WERI-Rb-1 (cell line): ENCODE results near the gene LRSAM1.

ENCODE experiments used
- DNase-seq: peaks from one replicate; pipeline ENCODE4 v3.0.0-alpha.2; 2020
- H3K27ac ChIP-seq: fragments of 250-450 bp; sonication (Bioruptor Pico); 2 replicates; pipeline ENCODE4 v1.5.1; 2020; ENCODE audit warnings: mild to moderate bottlenecking, moderate library complexity
- H3K27me3 ChIP-seq: fragments of 250-450 bp; sonication (Bioruptor Pico); 2 replicates; pipeline ENCODE4 v1.5.1; 2021; ENCODE audit warnings: mild to moderate bottlenecking, low read depth, moderate library complexity; ENCODE audit not compliant: insufficient read depth, severe bottlenecking
- H3K36me3 ChIP-seq: fragments of 250-450 bp; sonication (Bioruptor Pico); 2 replicates; pipeline ENCODE4 v1.5.1; 2020; ENCODE audit warnings: mild to moderate bottlenecking, moderate library complexity
- H3K4me3 ChIP-seq: 2 replicates; pipeline ENCODE4 v1.5.1; 2011; ENCODE audit warnings: low read depth, mild to moderate bottlenecking, control low read depth, low read length
- H3K9me3 ChIP-seq: fragments of 250-450 bp; sonication (Bioruptor Pico); 2 replicates; pipeline ENCODE4 v1.5.1; 2021; ENCODE audit warnings: mild to moderate bottlenecking, moderate library complexity; ENCODE audit not compliant: severe bottlenecking
- CTCF ChIP-seq: IDR thresholded peaks from 2 replicates; pipeline ENCODE4 v1.5.1; 2011; ENCODE audit warnings: low read depth, mild to moderate bottlenecking, control low read depth, inconsistent platforms, low read length

Gene LRSAM1

DNA sequence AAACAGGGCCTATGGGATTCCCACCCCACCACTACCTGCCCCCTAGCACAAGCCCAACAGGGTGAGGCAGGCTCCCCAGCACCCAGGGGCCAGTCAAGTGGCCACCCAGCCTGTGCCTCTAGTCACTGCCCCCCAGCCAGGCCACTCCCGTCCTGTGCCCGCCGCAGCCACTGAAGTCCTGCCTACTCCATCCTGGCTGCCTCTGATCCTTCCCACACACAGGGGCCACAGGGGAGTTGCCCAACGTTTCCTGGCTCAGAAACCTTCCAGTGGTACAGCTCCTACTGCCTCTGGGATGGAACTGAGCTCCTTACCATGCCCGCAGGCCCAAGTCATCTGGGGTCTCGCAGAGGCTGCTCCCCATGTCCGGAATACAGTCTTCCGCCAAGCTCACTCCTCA lies 90.6 kb downstream of the LRSAM1 start:
- no peak for TF ChIP-seq CTCF
- no peak for DNase-seq
- no peak overlapping the region for H3K27ac ChIP-seq

DNA sequence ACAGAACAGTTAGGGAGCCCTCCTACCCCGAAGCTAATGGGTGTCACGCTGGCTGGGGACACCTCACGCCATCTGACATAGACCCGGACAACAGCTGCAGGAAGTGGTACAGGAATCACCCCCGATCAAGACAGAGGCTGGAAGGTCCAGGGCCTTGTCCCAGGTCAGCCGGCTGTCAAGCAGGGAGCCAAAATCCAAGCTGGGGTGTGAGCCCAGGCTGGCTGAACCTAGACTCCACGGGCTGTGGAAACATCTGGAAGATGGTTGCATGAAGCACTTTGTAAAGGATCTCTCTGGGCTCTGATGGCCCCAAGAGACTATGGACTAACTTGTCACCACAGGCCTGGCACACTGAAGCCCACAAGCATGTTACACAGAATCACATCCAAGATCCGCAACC lies 91.9 kb downstream of the LRSAM1 start:
- H3K36me3 ChIP-seq, result peaks cover 4% of the 10 kb centered on the region; the same call in 1 of the 2 replicates
- H3K4me3 ChIP-seq, result no peak overlapping the region
- TF ChIP-seq CTCF, result no peak
- no peaks in the 10 kb centered on the region for H3K27me3 ChIP-seq
- no peaks in the 10 kb centered on the region for H3K9me3 ChIP-seq
- no peak overlapping the region for H3K27ac ChIP-seq
- no peak for DNase-seq

More for the DNA sequence above, 90.6 kb downstream of the LRSAM1 start:
- no peak overlapping the region for H3K4me3 ChIP-seq
- H3K36me3 ChIP-seq, result no peaks in the 10 kb centered on the region
- no peaks in the 10 kb centered on the region for H3K27me3 ChIP-seq
- no peaks in the 10 kb centered on the region for H3K9me3 ChIP-seq

- TF ChIP-seq CTCF, result no peak
- Histone ChIP-seq H3K27ac (no peak overlapping the region), H3K27me3 (no peaks in the 10 kb centered on the region), H3K36me3 (peaks cover 4% of the 10 kb centered on the region; the same call in 1 of the 2 replicates), H3K9me3 (no peaks in the 10 kb centered on the region), H3K4me3 (no peak overlapping the region)
- no peak for DNase-seq
Measured at GRCh38 chr9:127543973-127544533, 92.7 kb downstream of the LRSAM1 start.

DNA sequence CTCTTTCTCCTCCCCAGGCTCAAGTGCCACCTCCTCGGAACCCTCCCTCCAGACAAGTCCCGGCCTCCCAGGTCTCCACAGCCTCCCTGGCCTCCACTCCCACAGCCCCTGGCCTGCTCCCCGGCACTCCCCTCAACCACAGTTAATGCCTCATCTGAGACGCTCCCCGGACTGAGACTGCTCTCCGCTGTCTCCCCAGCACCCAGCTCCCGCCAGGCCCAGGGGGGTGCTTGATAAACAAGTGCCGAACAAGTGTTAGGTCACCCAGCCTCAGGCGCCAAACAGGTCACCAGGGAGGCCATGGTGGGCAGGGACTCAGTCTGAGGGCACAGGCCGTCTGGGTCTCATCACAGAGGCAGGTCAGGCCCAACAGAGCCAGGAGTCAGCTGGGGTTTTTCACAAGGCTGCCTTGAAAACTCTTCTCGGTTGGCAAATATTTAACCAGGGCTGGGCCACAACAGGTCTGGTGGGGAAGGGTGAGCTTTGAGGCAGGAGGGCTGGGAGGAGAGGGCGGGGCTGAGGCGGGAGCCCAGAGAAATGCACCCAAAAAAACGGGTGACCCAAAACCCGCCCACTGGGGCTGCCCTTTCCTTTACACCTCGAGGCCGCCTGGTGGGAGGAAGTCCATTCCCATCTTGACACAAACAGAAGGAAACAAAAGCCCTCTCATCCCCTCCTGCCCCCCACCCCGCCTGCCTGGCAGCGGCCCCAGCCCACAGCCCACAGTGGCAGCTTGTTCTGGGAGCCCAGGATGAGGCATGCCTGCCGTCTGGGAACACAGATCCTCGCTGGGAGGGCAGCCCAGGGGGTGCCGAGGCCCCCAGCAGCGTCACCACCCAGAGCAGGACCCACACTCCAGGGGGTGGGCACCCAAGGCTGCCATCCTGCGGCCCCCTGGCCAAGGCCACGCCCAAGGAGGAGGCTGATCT lies 94.2 kb downstream of the LRSAM1 start:
- Histone ChIP-seq H3K9me3 (no peaks in the 10 kb centered on the region), H3K27me3 (no peaks in the 10 kb centered on the region), H3K27ac (no peak overlapping the region), H3K4me3 (no peak overlapping the region), H3K36me3 (peaks cover 4% of the 10 kb centered on the region; the same call in 1 of the 2 replicates)
- no peak for TF ChIP-seq CTCF
- DNase-seq, result no peak

GRCh38 chr9:127546125-127546832 lies 95.0 kb downstream of the LRSAM1 start:
- Histone ChIP-seq H3K4me3 (no peak overlapping the region), H3K27me3 (no peaks in the 10 kb centered on the region), H3K36me3 (peaks cover 4% of the 10 kb centered on the region; the same call in 1 of the 2 replicates), H3K9me3 (no peaks in the 10 kb centered on the region), H3K27ac (no peak overlapping the region)
- no peak for DNase-seq
- no peak for TF ChIP-seq CTCF
